HCT116 (cell line): ENCODE data around the gene WEE1. TPM values are rescaled to one million over a fixed set of nuclear protein-coding genes. Genes with fewer than 3 reads are reported as not detected.

Experiments used
- ATAC-seq: fragments of 200-7000 bp; cut with Tn5 transposase; 2 replicates; pipeline ENCODE4 v1.9.1; 2020; ENCODE audit warnings: mild to moderate bottlenecking, moderate library complexity
- BruUV-seq: library from RNA; stranded (reverse); fragments of 400-500 nt; replicated peaks from 2 replicates; lab custom pipeline; 2021; lab: Mats Ljungman, UMichigan
- CTCF ChIA-PET: fragments of 300-600 bp; sonication (Branson Sonifier 250); formaldehyde crosslinking; loops from one replicate; lab custom pipeline; 2021; ENCODE audit warnings: antibody characterized with exemption; lab: Charles Lee
- POLR2A ChIA-PET: fragments of 300-600, 350-600 bp; sonication (Branson Sonifier 250); formaldehyde crosslinking; loops from one replicate; lab custom pipeline; 2021; ENCODE audit warnings: antibody characterized with exemption; lab: Charles Lee
- RAD21 ChIA-PET, 2 experiments: fragments of 300-600 bp; sonication (Branson Sonifier 250); formaldehyde crosslinking; loops; one replicate each; lab custom pipeline; 2023; ENCODE audit warnings: low total read pairs in 2 of 2; ENCODE audit not compliant: uncharacterized antibody in 2 of 2, unreplicated experiment in 2 of 2, low non-redundant PET in 1 of 2; lab: Charles Lee
- DNase-seq: peaks from one replicate; pipeline ENCODE4 v3.0.0-alpha.2; 2010; ENCODE audit warnings: low read depth, low spot score
- H2AFZ ChIP-seq: fragments of 200-600 bp; shearing (Covaris generic), sonication (generic); 2 replicates; pipeline ENCODE4 v1.6.1; 2017; ENCODE audit warnings: low read depth, mixed run types, mixed read lengths, antibody characterized with exemption, low read length; ENCODE audit not compliant: poor library complexity, severe bottlenecking
- H3K27ac ChIP-seq: 2 replicates; pipeline ENCODE4 v1.5.1; 2012; ENCODE audit warnings: low read depth, low read length
- H3K27me3 ChIP-seq: fragments of 200-600 bp; sonication (generic); 2 replicates; pipeline ENCODE4 v1.6.1; 2016; ENCODE audit warnings: mixed run types, low read length, mixed read lengths; ENCODE audit not compliant: insufficient read depth
- H3K36me3 ChIP-seq, 2 experiments: fragments of 200-500 bp in 1 of 2; fragments of 200-600 bp in 1 of 2; sonication (Bioruptor generic) in 1 of 2; sonication (generic) in 1 of 2; 2 replicates each; pipeline versions ENCODE4 v1.5.1 to v1.6.1; 2014 to 2016; ENCODE audit warnings: low read length in 2 of 2, inconsistent platforms in 1 of 2, mixed read lengths in 1 of 2, mixed run types in 1 of 2; ENCODE audit not compliant: insufficient read depth in 2 of 2, control insufficient read depth in 1 of 2
- H3K4me1 ChIP-seq, 2 experiments: fragments of 200-600 bp in 1 of 2; sonication (generic) in 1 of 2; 2 replicates each; pipeline versions ENCODE4 v1.5.1 to v1.6.1; 2012 to 2017; ENCODE audit warnings: low read length in 2 of 2, inconsistent platforms in 1 of 2, mild to moderate bottlenecking in 1 of 2, mixed read lengths in 1 of 2, mixed run types in 1 of 2, moderate library complexity in 1 of 2; ENCODE audit not compliant: insufficient read depth in 2 of 2, control insufficient read depth in 1 of 2
- H3K4me2 ChIP-seq: fragments of 200-600 bp; sonication (generic); 2 replicates; pipeline ENCODE4 v1.6.1; 2017; ENCODE audit warnings: mixed run types, low read length, mixed read lengths
- H3K4me3 ChIP-seq, 2 experiments: fragments of 200-600 bp in 1 of 2; sonication (generic) in 1 of 2; replicated peaks in 1 of 2; 2 replicates each; pipeline ENCODE4 v1.5.1; 2011 to 2016; ENCODE audit warnings: low read length in 2 of 2, control low read depth in 1 of 2, low read depth in 1 of 2, mild to moderate bottlenecking in 1 of 2, mixed read lengths in 1 of 2, mixed run types in 1 of 2
- H3K79me2 ChIP-seq: fragments of 200-600 bp; sonication (generic); 2 replicates; pipeline ENCODE4 v1.6.1; 2017; ENCODE audit warnings: mild to moderate bottlenecking, mixed run types, low read length, moderate library complexity, mixed read lengths; ENCODE audit not compliant: insufficient read depth
- H3K9ac ChIP-seq: fragments of 200-600 bp; sonication (generic); 2 replicates; pipeline ENCODE4 v1.6.1; 2016; ENCODE audit warnings: low read length, mixed read lengths
- H3K9me2 ChIP-seq: fragments of 200-600 bp; sonication (generic), shearing (Covaris generic); 2 replicates; pipeline ENCODE4 v1.6.1; 2017; ENCODE audit warnings: mixed run types, mild to moderate bottlenecking, moderate library complexity; ENCODE audit not compliant: insufficient read depth
- H3K9me3 ChIP-seq, 2 experiments: fragments of 200-500 bp in 1 of 2; fragments of 200-600 bp in 1 of 2; sonication (Bioruptor generic) in 1 of 2; sonication (generic) in 1 of 2; 2 replicates each; pipeline ENCODE4 v1.6.1; 2014 to 2017; ENCODE audit warnings: low read length in 2 of 2, mixed read lengths in 2 of 2, inconsistent platforms in 1 of 2, low read depth in 1 of 2, mild to moderate bottlenecking in 1 of 2, mixed run types in 1 of 2, moderate library complexity in 1 of 2; ENCODE audit not compliant: control insufficient read depth in 1 of 2, insufficient read depth in 1 of 2
- H4K20me1 ChIP-seq: fragments of 200-600 bp; sonication (generic), shearing (Covaris generic); 2 replicates; pipeline ENCODE4 v1.6.1; 2017; ENCODE audit warnings: mixed run types, mild to moderate bottlenecking, moderate library complexity; ENCODE audit not compliant: insufficient read depth
- CBX3 ChIP-seq: IDR thresholded peaks from 2 replicates; pipeline ENCODE4 v1.6.1; 2012; ENCODE audit warnings: low read depth
- CEBPB ChIP-seq: IDR thresholded peaks from 2 replicates; pipeline ENCODE4 v1.6.1; 2012; ENCODE audit warnings: low read depth
- EGR1 ChIP-seq: IDR thresholded peaks from 2 replicates; pipeline ENCODE4 v1.6.1; 2012; ENCODE audit warnings: low read depth
- EZH2 ChIP-seq: fragments of 200-600 bp; sonication (generic); IDR thresholded peaks from 2 replicates; pipeline ENCODE4 v1.6.1; 2017; ENCODE audit warnings: antibody characterized with exemption, mixed run types
- JUND ChIP-seq: IDR thresholded peaks from 2 replicates; pipeline ENCODE4 v1.6.1; 2012
- POLR2AphosphoS5 ChIP-seq: IDR thresholded peaks from 2 replicates; pipeline ENCODE4 v1.6.1; 2011; ENCODE audit warnings: mild to moderate bottlenecking, low read depth, low read length, moderate library complexity
- RAD21 ChIP-seq: IDR thresholded peaks from 2 replicates; pipeline ENCODE4 v1.6.1; 2012; ENCODE audit warnings: low read depth, mild to moderate bottlenecking
- SIN3A ChIP-seq: IDR thresholded peaks from 2 replicates; pipeline ENCODE4 v1.6.1; 2012; ENCODE audit warnings: low read depth
- SP1 ChIP-seq: IDR thresholded peaks from 2 replicates; pipeline ENCODE4 v1.6.1; 2012; ENCODE audit warnings: low read depth
- SRF ChIP-seq: IDR thresholded peaks from 2 replicates; pipeline ENCODE4 v1.6.1; 2012; ENCODE audit warnings: low read depth
- TCF7L2 ChIP-seq: IDR thresholded peaks from 2 replicates; pipeline ENCODE4 v1.7.0; 2011; ENCODE audit warnings: borderline replicate concordance, inconsistent platforms; ENCODE audit not compliant: insufficient read depth, insufficient read length; ENCODE audit errors: extremely low read depth
- ZNF274 ChIP-seq: fragments of 200-500 bp; sonication (Bioruptor generic); IDR thresholded peaks from 2 replicates; pipeline ENCODE4 v1.6.1; 2014; ENCODE audit warnings: mild to moderate bottlenecking, low read depth, low read length, inconsistent platforms
- intact Hi-C: fragments of 100-400 bp; cut with micrococcal nuclease; formaldehyde crosslinking; loops from 2 replicates; pipeline ENCODE4 v1.10.0; 2022
- total RNA-seq: library from RNA; stranded (reverse); gene quantifications from one replicate; pipeline ENCODE4 v1.2.1, GENCODE V29; 2021; ENCODE audit not compliant: unreplicated experiment
- TF ChIP-seq, protein P1 (sequence below): IDR thresholded peaks from 2 replicates; pipeline ENCODE4 v1.6.1; 2011; ENCODE audit warnings: mild to moderate bottlenecking, low read length, moderate library complexity; ENCODE audit not compliant: insufficient replicate concordance; ENCODE audit errors: extremely low read depth
- TF ChIP-seq, protein P2 (sequence below): IDR thresholded peaks from 2 replicates; pipeline ENCODE4 v1.6.1; 2012; ENCODE audit warnings: low read depth
- TF ChIP-seq, protein P3 (sequence below): IDR thresholded peaks from 2 replicates; pipeline ENCODE4 v1.6.1; 2012
- TF ChIP-seq, protein P4 (sequence below), 3 experiments: fragments of 200-600 bp in 1 of 3; sonication (generic) in 1 of 3; IDR thresholded peaks in 2 of 3; conservative IDR thresholded peaks in 1 of 3; 2 replicates each; pipeline ENCODE4 v1.5.1; 2012 to 2017; ENCODE audit warnings: low read depth in 2 of 3, low read length in 2 of 3, antibody characterized with exemption in 1 of 3, borderline replicate concordance in 1 of 3, control low read depth in 1 of 3, mild to moderate bottlenecking in 1 of 3, mixed read lengths in 1 of 3, mixed run types in 1 of 3, moderate library complexity in 1 of 3; ENCODE audit not compliant: insufficient read depth in 1 of 3

WEE1 gene
- total RNA-seq, 1 experiment from 2014 or later: 50.8 TPM

DNA sequence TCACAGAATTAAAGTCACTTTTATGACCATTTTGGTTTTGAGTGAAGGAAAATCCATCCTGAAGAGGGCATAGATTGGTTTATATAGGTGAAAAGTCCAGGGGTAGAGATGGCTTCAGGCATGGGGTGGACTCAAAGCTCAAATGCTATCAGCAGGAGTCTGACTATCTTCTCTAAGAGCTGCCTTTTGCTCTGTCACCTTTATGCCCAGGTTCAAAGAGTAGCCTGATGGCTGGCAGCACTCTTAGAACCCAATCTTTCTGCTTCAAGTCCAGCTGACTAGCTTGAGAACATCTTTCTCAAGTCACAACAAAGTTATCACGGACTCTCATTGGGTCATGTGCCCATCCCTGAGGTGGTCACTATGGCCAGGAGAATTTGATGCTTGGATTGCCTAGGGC, 63.2 kb downstream of the WEE1 start:
- no peak overlapping the region for H3K4me2 ChIP-seq
- ATAC-seq (no peak), DNase-seq (no peak)
- no peaks in the 10 kb centered on the region; the same call in 1 of the 2 replicates for H3K9me2 ChIP-seq
- H3K27me3 ChIP-seq: no peaks in the 10 kb centered on the region
- H3K9ac ChIP-seq: no peak overlapping the region
- no peak overlapping the region for H2AFZ ChIP-seq
- POLR2A ChIA-PET: no interaction called here
- TF ChIP-seq SP1 (no peak), CEBPB (no peak), EGR1 (no peak), ZNF274 (no peak), EZH2 (no peak), RAD21 (no peak), CBX3 (no peak), POLR2AphosphoS5 (no peak), SIN3A (no peak), SRF (no peak), JUND (no peak), TCF7L2 (no peak)
- TF ChIP-seq, protein P1, sequence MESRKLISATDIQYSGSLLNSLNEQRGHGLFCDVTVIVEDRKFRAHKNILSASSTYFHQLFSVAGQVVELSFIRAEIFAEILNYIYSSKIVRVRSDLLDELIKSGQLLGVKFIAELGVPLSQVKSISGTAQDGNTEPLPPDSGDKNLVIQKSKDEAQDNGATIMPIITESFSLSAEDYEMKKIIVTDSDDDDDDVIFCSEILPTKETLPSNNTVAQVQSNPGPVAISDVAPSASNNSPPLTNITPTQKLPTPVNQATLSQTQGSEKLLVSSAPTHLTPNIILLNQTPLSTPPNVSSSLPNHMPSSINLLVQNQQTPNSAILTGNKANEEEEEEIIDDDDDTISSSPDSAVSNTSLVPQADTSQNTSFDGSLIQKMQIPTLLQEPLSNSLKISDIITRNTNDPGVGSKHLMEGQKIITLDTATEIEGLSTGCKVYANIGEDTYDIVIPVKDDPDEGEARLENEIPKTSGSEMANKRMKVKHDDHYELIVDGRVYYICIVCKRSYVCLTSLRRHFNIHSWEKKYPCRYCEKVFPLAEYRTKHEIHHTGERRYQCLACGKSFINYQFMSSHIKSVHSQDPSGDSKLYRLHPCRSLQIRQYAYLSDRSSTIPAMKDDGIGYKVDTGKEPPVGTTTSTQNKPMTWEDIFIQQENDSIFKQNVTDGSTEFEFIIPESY: no peak
- TF ChIP-seq, protein P2, sequence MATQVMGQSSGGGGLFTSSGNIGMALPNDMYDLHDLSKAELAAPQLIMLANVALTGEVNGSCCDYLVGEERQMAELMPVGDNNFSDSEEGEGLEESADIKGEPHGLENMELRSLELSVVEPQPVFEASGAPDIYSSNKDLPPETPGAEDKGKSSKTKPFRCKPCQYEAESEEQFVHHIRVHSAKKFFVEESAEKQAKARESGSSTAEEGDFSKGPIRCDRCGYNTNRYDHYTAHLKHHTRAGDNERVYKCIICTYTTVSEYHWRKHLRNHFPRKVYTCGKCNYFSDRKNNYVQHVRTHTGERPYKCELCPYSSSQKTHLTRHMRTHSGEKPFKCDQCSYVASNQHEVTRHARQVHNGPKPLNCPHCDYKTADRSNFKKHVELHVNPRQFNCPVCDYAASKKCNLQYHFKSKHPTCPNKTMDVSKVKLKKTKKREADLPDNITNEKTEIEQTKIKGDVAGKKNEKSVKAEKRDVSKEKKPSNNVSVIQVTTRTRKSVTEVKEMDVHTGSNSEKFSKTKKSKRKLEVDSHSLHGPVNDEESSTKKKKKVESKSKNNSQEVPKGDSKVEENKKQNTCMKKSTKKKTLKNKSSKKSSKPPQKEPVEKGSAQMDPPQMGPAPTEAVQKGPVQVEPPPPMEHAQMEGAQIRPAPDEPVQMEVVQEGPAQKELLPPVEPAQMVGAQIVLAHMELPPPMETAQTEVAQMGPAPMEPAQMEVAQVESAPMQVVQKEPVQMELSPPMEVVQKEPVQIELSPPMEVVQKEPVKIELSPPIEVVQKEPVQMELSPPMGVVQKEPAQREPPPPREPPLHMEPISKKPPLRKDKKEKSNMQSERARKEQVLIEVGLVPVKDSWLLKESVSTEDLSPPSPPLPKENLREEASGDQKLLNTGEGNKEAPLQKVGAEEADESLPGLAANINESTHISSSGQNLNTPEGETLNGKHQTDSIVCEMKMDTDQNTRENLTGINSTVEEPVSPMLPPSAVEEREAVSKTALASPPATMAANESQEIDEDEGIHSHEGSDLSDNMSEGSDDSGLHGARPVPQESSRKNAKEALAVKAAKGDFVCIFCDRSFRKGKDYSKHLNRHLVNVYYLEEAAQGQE: no peak
- TF ChIP-seq, protein P3, sequence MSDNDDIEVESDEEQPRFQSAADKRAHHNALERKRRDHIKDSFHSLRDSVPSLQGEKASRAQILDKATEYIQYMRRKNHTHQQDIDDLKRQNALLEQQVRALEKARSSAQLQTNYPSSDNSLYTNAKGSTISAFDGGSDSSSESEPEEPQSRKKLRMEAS: no peak
- TF ChIP-seq, protein P4, sequence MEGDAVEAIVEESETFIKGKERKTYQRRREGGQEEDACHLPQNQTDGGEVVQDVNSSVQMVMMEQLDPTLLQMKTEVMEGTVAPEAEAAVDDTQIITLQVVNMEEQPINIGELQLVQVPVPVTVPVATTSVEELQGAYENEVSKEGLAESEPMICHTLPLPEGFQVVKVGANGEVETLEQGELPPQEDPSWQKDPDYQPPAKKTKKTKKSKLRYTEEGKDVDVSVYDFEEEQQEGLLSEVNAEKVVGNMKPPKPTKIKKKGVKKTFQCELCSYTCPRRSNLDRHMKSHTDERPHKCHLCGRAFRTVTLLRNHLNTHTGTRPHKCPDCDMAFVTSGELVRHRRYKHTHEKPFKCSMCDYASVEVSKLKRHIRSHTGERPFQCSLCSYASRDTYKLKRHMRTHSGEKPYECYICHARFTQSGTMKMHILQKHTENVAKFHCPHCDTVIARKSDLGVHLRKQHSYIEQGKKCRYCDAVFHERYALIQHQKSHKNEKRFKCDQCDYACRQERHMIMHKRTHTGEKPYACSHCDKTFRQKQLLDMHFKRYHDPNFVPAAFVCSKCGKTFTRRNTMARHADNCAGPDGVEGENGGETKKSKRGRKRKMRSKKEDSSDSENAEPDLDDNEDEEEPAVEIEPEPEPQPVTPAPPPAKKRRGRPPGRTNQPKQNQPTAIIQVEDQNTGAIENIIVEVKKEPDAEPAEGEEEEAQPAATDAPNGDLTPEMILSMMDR (IDR thresholded peaks at IDR 0.05 in 2 of 3, conservative IDR thresholded peaks at IDR 0.05 in 1 of 3; ENCODE audit: borderline replicate concordance in 1 of 3, insufficient read depth in 1 of 3, low read depth in 2 of 3, low read length in 2 of 3): no peak
- no peaks in the 10 kb centered on the region for H4K20me1 ChIP-seq
- no peak overlapping the region for H3K27ac ChIP-seq
- no peaks in the 10 kb centered on the region for H3K9me3 ChIP-seq
- intact Hi-C loops: no loop called here
- no peaks in the 10 kb centered on the region for H3K36me3 ChIP-seq
- CTCF ChIA-PET: no interaction called here
- RAD21 ChIA-PET: no interaction called here
- no peaks in the 10 kb centered on the region for H3K4me1 ChIP-seq
- no peaks in the 10 kb centered on the region for H3K79me2 ChIP-seq
- no TSS peak for BruUV-seq
- H3K4me3 ChIP-seq: no peak overlapping the region
